Prostate gland (tissue), 2 donors: ENCODE data around the gene PHF11. TPM values are rescaled to one million over a fixed set of nuclear protein-coding genes. Genes with fewer than 3 reads are reported as not detected.
A peak's percentile ranks its signal among the peaks of the same experiment; 100 is the strongest.

Experiments
- DNase-seq: peaks from one replicate; pipeline ENCODE4 v3.0.0-alpha.2; 2019; ENCODE audit warnings: low spot score
- H3K27ac ChIP-seq, 2 donors: fragments of 200-600 bp; sonication (generic); 2 replicates each; pipeline ENCODE4 v1.5.1; 2017 to 2019
- H3K27me3 ChIP-seq: fragments of 200-600 bp; sonication (generic); replicated peaks from 2 replicates; pipeline ENCODE4 v1.5.1; 2019; ENCODE audit not compliant: insufficient read depth
- H3K36me3 ChIP-seq, 2 donors: fragments of 200-600 bp; sonication (generic); 1 replicate in 1 of 2; 2 replicates in 1 of 2; pipeline versions ENCODE4 v1.5.1 to v1.8.1; 2017 to 2019
- H3K4me1 ChIP-seq: fragments of 200-600 bp; sonication (generic); replicated peaks from 2 replicates; pipeline ENCODE4 v1.5.1; 2019
- H3K4me3 ChIP-seq, 2 donors: fragments of 200-600 bp; sonication (generic); 2 replicates each; pipeline ENCODE4 v1.5.1; 2017 to 2019
- H3K9me3 ChIP-seq: fragments of 200-600 bp; sonication (generic); 2 replicates; pipeline ENCODE4 v1.5.1; 2017
- CTCF ChIP-seq, 4 experiments: fragments of 200-600 bp in 2 of 4; fragments of 450-650 bp in 2 of 4; sonication (generic) in 2 of 4; IDR thresholded peaks; 1 replicate in 3 of 4; 2 replicates in 1 of 4; pipeline ENCODE4 v1.5.1; 2016 to 2019; ENCODE audit warnings: antibody characterized with exemption in 4 of 4, mild to moderate bottlenecking in 2 of 4, moderate library complexity in 2 of 4
- POLR2A ChIP-seq: fragments of 450-650 bp; IDR thresholded peaks from one replicate; pipeline ENCODE4 v1.6.1; 2016; ENCODE audit warnings: antibody characterized with exemption, mild to moderate bottlenecking
- POLR2AphosphoS5 ChIP-seq: sonication (generic); formaldehyde crosslinking; IDR thresholded peaks from one replicate; pipeline ENCODE4 v1.6.1; 2017; ENCODE audit warnings: antibody characterized with exemption
- WGBS: methylation state at CpG from one replicate; pipeline ENCODE4 v1.1.5; 2018; 5-methylcytosine and 5-hydroxymethylcytosine counted together
- intact Hi-C: fragments of 100-400 bp; cut with DNase I; formaldehyde crosslinking; loops from one replicate; pipeline ENCODE4 v1.14.2; 2022
- total RNA-seq, 2 donors: library from RNA; depleted of rRNA; stranded (reverse); fragments of >200 nt; gene quantifications; one replicate each; pipeline ENCODE4 v1.1.0, GENCODE V29; 2016

Gene PHF11
- 10 to 100 TPM; 28.5 to 29.5 TPM for total RNA-seq

- intact Hi-C loops: loop anchor here (5.0 kb wide), 3 partner anchors 49 to 194 kb away; no protein-coding TSS in a partner anchor
- 9% methylated on average over 24 of the region's 71 CpGs for WGBS
- no peaks in the 10 kb centered on the region for H3K4me1 ChIP-seq
- H3K36me3 ChIP-seq: no peaks in the 10 kb centered on the region
- peak; percentile 10 for TF ChIP-seq POLR2AphosphoS5
- TF ChIP-seq POLR2A: peak; percentile 46
- no peak for TF ChIP-seq CTCF (IDR thresholded peaks at IDR 0.05)
- H3K4me3 ChIP-seq: peak within 1 kb of the TSS; percentile 58 to 65
- no peaks in the 10 kb centered on the region for H3K27me3 ChIP-seq
- peak within 1 kb of the TSS; percentile 92 to 95 for H3K27ac ChIP-seq
- H3K9me3 ChIP-seq: no peaks in the 10 kb centered on the region
- peak; percentile 77 for DNase-seq
Observed at GRCh38 chr13:49495783-49496762, at the start of gene PHF11. Gene PHF11 (plus strand): TSS chr13:49495953. CDS start chr13:49496002, 49 bp downstream.

GRCh38 chr13:49446473-49446872, 49.3 kb upstream of the PHF11 start:
- TF ChIP-seq CTCF (IDR thresholded peaks at IDR 0.05): no peak
- TF ChIP-seq POLR2AphosphoS5: no peak
- TF ChIP-seq POLR2A: no peak
- H3K9me3 ChIP-seq: no peaks in the 10 kb centered on the region
- H3K36me3 ChIP-seq: no peaks in the 10 kb centered on the region
- H3K27me3 ChIP-seq: no peaks in the 10 kb centered on the region
- H3K4me1 ChIP-seq: peaks cover 3% of the 10 kb centered on the region
- no peak overlapping the region for H3K27ac ChIP-seq
- intact Hi-C loops: loop anchor here (5.0 kb wide), 2 partner anchors 51 to 141 kb away; partner anchors contain the start of genes PHF11 and RCBTB1
- DNase-seq: no peak
- no peak overlapping the region for H3K4me3 ChIP-seq

GRCh38 chr13:49448753-49449152, 47.0 kb upstream of the PHF11 start:
- intact Hi-C loops: loop anchor here (5.0 kb wide), 2 partner anchors 49 to 139 kb away; partner anchors contain the start of genes PHF11 and RCBTB1
- Histone ChIP-seq H3K4me1 (peaks cover 3% of the 10 kb centered on the region), H3K27me3 (no peaks in the 10 kb centered on the region), H3K9me3 (no peaks in the 10 kb centered on the region), H3K36me3 (no peaks in the 10 kb centered on the region), H3K4me3 (no peak overlapping the region), H3K27ac (no peak overlapping the region)
- no peak for DNase-seq
- 96% methylated on average over 2 of the region's 2 CpGs for WGBS
- TF ChIP-seq CTCF (IDR thresholded peaks at IDR 0.05) (no peak), POLR2A (no peak), POLR2AphosphoS5 (no peak)

GRCh38 chr13:49450105-49450819, 45.5 kb upstream of the PHF11 start:
- H3K9me3 ChIP-seq: no peaks in the 10 kb centered on the region
- H3K27me3 ChIP-seq: no peaks in the 10 kb centered on the region
- TF ChIP-seq POLR2AphosphoS5 (no peak), CTCF (IDR thresholded peaks at IDR 0.05) (no peak), POLR2A (no peak)
- no peak overlapping the region for H3K4me3 ChIP-seq
- whole genome bisulfite sequencing: 87% methylated on average over 3 of the region's 3 CpGs
- H3K4me1 ChIP-seq: peaks cover under 1% of the 10 kb centered on the region
- no peaks in the 10 kb centered on the region for H3K36me3 ChIP-seq
- intact Hi-C loops: no loop called here
- no peak overlapping the region for H3K27ac ChIP-seq
- DNase-seq: no peak
